Right lobe of liver (tissue), 6 donors: ENCODE measurements around the gene DBN1. TPM values are rescaled to one million over a fixed set of nuclear protein-coding genes. Genes with fewer than 3 reads are reported as not detected.

ENCODE experiments used
- ATAC-seq, 4 donors: fragments of 200-7000 bp; cut with Tn5 transposase; one replicate each; pipeline ENCODE4 v1.9.1; 2020; ENCODE audit warnings: mild to moderate bottlenecking in 4 of 4, moderate library complexity in 4 of 4
- DNase-seq, 3 donors: peaks; one replicate each; pipeline ENCODE4 v3.0.0-alpha.2; 2020
- H3K27ac ChIP-seq, 3 donors: fragments of 200-600 bp; one replicate each; pipeline ENCODE4 v1.8.0; 2022
- H3K27me3 ChIP-seq, 2 donors: fragments of 200-600 bp; one replicate each; pipeline ENCODE4 v1.8.0; 2022
- H3K36me3 ChIP-seq, 4 donors: fragments of 200-600 bp; sonication (generic) in 1 of 4; one replicate each; pipeline versions ENCODE4 v1.5.1 to v1.8.0; 2017 to 2022; ENCODE audit warnings: control low read depth in 1 of 4
- H3K4me1 ChIP-seq, 4 donors: fragments of 200-600 bp; sonication (generic) in 1 of 4; one replicate each; pipeline versions ENCODE4 v1.5.1 to v1.8.0; 2017 to 2022; ENCODE audit warnings: control low read depth in 1 of 4
- H3K4me3 ChIP-seq, 3 donors: fragments of 200-600 bp; one replicate each; pipeline ENCODE4 v1.8.0; 2022
- H3K9me3 ChIP-seq, 4 donors: fragments of 200-600 bp; sonication (generic) in 1 of 4; one replicate each; pipeline versions ENCODE4 v1.5.1 to v1.8.0; 2017 to 2022; ENCODE audit warnings: control low read depth in 1 of 4
- CTCF ChIP-seq, 4 donors: fragments of 200-600 bp in 3 of 4; fragments of 450-650 bp in 1 of 4; IDR thresholded peaks; one replicate each; pipeline versions ENCODE4 v1.5.1 to v1.8.0; 2016 to 2022; ENCODE audit warnings: antibody characterized with exemption in 4 of 4, mild to moderate bottlenecking in 2 of 4
- POLR2A ChIP-seq: fragments of 450-650 bp; IDR thresholded peaks from one replicate; pipeline ENCODE4 v1.6.1; 2017; ENCODE audit warnings: antibody characterized with exemption, mild to moderate bottlenecking
- WGBS: methylation state at CpG from one replicate; pipeline ENCODE4 v1.1.6; 2018; ENCODE audit warnings: low coverage, low lambda C conversion rate; ENCODE audit not compliant: insufficient coverage; ENCODE audit errors: missing lambda C conversion rate; 5-methylcytosine and 5-hydroxymethylcytosine counted together
- intact Hi-C, 2 donors: fragments of 100-400 bp; cut with DNase I; formaldehyde crosslinking; loops; one replicate each; pipeline versions ENCODE4 v1.11.2 to v1.14.1; 2022
- long read RNA-seq: library from polyadenylated mRNA; unstranded; transcript quantifications from one replicate; pipeline ENCODE4 v2.0.0, GENCODE V29; 2019
- total RNA-seq, 6 experiments: library from RNA; depleted of rRNA in 2 of 6; stranded (reverse); fragments of >200 nt in 2 of 6; fragmentation: NEBNext Ultra II Directional in 3 of 6; extraction: Animal tissue kit (Norgen Biotek cat#: 25700) in 3 of 6; gene quantifications; one replicate each; pipeline versions ENCODE4 v1.1.0 to v1.2.4, GENCODE V29; 2016 to 2023
- donor health status: DM: no; HTN: yes; CAD: no.
- donor health status: DM: no; HTN: no; CAD: no.
- donor health status: DM: no; HTN: no; CAD: no.
- donor health status: DM: no; HTN: yes; CAD: no.
- donor health status: DM: no; HTN: yes; CAD: no.

DBN1 gene
- 1 to 10 TPM; 1.1 to 4.6 (median 3.1) TPM for total RNA-seq
- long read RNA-seq, partial matches to known transcripts: 0 of 1 reads
- long read RNA-seq, other reads (novel, unspliced or antisense): 0 of 1 reads

- 45% methylated on average over 5 of the region's 69 CpGs for WGBS
- TF ChIP-seq CTCF (IDR thresholded peaks at IDR 0.05): no peak
- no peak for TF ChIP-seq POLR2A
- DNase-seq (no peak), ATAC-seq (peak; percentile 36 to 50 (median 41))
- Histone ChIP-seq H3K27me3 (no peaks in the 10 kb centered on the region), H3K4me3 (peak within 1 kb of the TSS; percentile 45 to 50 (median 45)), H3K9me3 (no peaks in the 10 kb centered on the region), H3K4me1 (peaks cover 0 to 5% (median 0%) of the 10 kb centered on the region in 4 donors), H3K36me3 (no peaks in the 10 kb centered on the region), H3K27ac (no peak within 1 kb of the TSS)
- intact Hi-C loops: no loop called here
These were observed at the start of gene DBN1 for GRCh38 chr5:177473443-177474001. Gene DBN1 (minus strand): TSS chr5:177473634. CDS start chr5:177473521, 113 bp downstream.

- no peak for ATAC-seq
- peak in 1 of 3 donors; percentile 7 for DNase-seq
These were observed 47.6 kb upstream of the DBN1 start for GRCh38 chr5:177520916-177521513.

GRCh38 chr5:177520271-177520670 is 46.8 kb upstream of the DBN1 start:
- H3K9me3 ChIP-seq: no peaks in the 10 kb centered on the region
- no peaks in the 10 kb centered on the region for H3K27me3 ChIP-seq
- intact Hi-C loops: no loop called here
- 100% methylated on average over 2 of the region's 3 CpGs for WGBS
- peaks cover 0 to 40% (median 12%) of the 10 kb centered on the region in 4 donors for H3K36me3 ChIP-seq
- TF ChIP-seq CTCF (IDR thresholded peaks at IDR 0.05) (no peak), POLR2A (no peak)
- peaks cover 0 to 10% (median 4%) of the 10 kb centered on the region in 4 donors for H3K4me1 ChIP-seq
- no peak overlapping the region for H3K4me3 ChIP-seq
- no peak for ATAC-seq
- DNase-seq: peak in 1 of 3 donors; percentile 12
- H3K27ac ChIP-seq: no peak overlapping the region

More at GRCh38 chr5:177520916-177521513, 47.6 kb upstream of the DBN1 start:
- Histone ChIP-seq H3K36me3 (peaks cover 0 to 45% (median 13%) of the 10 kb centered on the region in 4 donors), H3K4me3 (no peak overlapping the region), H3K9me3 (no peaks in the 10 kb centered on the region), H3K27me3 (no peaks in the 10 kb centered on the region), H3K27ac (no peak overlapping the region), H3K4me1 (peaks cover 0 to 2% (median under 1%) of the 10 kb centered on the region in 4 donors)
- no CpG with 5 or more reads among the region's 2 CpGs for WGBS
- intact Hi-C loops: no loop called here
- TF ChIP-seq POLR2A (no peak), CTCF (IDR thresholded peaks at IDR 0.05) (no peak)

GRCh38 chr5:177519463-177520235 is 46.2 kb upstream of the DBN1 start:
- WGBS: 67% methylated on average over 7 of the region's 13 CpGs
- Histone ChIP-seq H3K27me3 (no peaks in the 10 kb centered on the region), H3K9me3 (no peaks in the 10 kb centered on the region), H3K4me3 (no peak overlapping the region), H3K36me3 (peaks cover 0 to 40% (median 11%) of the 10 kb centered on the region in 4 donors), H3K4me1 (peaks cover 0 to 11% (median 4%) of the 10 kb centered on the region in 4 donors), H3K27ac (no peak overlapping the region)
- intact Hi-C loops: no loop called here
- no peak for TF ChIP-seq CTCF (IDR thresholded peaks at IDR 0.05)
- DNase-seq (peak in 1 of 3 donors; percentile 14), ATAC-seq (no peak)
